ENCODE data around the gene PCDH10.

- TF ChIP-seq POLR2A (IDR thresholded peaks at IDR 0.05; ENCODE audit: control extremely low read depth in 1 of 2, low read depth in 2 of 2, low read length in 2 of 2) (no peak), CTCF (IDR thresholded peaks at IDR 0.05; ENCODE audit: control extremely low read depth in 1 of 3, insufficient read depth in 1 of 3, low read depth in 1 of 3, low read length in 3 of 3) (no peak), ZNF274 (IDR thresholded peaks at IDR 0.05; ENCODE audit: borderline replicate concordance, extremely low read depth, low read length) (no peak), CREB1 (IDR thresholded peaks at IDR 0.05) (no peak), SP1 (IDR thresholded peaks at IDR 0.05; ENCODE audit: low read depth, low read length) (no peak), TAF1 (IDR thresholded peaks at IDR 0.05; ENCODE audit: low read depth, low read length) (no peak), TCF12 (IDR thresholded peaks at IDR 0.05; ENCODE audit: low read depth, low read length) (no peak), EZH2 (IDR thresholded peaks at IDR 0.05; ENCODE audit: low read depth, low read length, severe bottlenecking) (no peak), POLR2AphosphoS5 (IDR thresholded peaks at IDR 0.05; ENCODE audit: low read depth, low read length) (no peak)
These were observed 17.1 kb upstream of the PCDH10 start for GRCh38 chr4:133131829-133132460.

Data from H1 (cell line).